Mucosa of descending colon (tissue), 3 donors: Measurements from ENCODE around the gene MAPK13. TPM values are rescaled to one million over a fixed set of nuclear protein-coding genes. Genes with fewer than 3 reads are reported as not detected.

Experiments
- ATAC-seq: fragments of 200-7000 bp; cut with Tn5 transposase; one replicate; pipeline ENCODE4 v1.9.1; 2020; ENCODE audit warnings: mild to moderate bottlenecking, moderate library complexity
- DNase-seq, 3 donors: peaks; one replicate each; pipeline ENCODE4 v3.0.0-alpha.2; 2020
- H3K36me3 ChIP-seq: fragments of 200-600 bp; one replicate; pipeline ENCODE4 v1.8.0; 2021; ENCODE audit warnings: low read depth, mild to moderate bottlenecking
- H3K4me1 ChIP-seq: fragments of 200-600 bp; one replicate; pipeline ENCODE4 v1.8.0; 2021; ENCODE audit warnings: low read depth, mild to moderate bottlenecking
- H3K4me3 ChIP-seq: fragments of 200-600 bp; one replicate; pipeline ENCODE4 v1.8.0; 2021; ENCODE audit warnings: mild to moderate bottlenecking
- H3K9me3 ChIP-seq: fragments of 200-600 bp; one replicate; pipeline ENCODE4 v1.8.0; 2021; ENCODE audit warnings: mild to moderate bottlenecking
- intact Hi-C, 2 donors: fragments of 100-400 bp; cut with DNase I in 1 of 2; cut with micrococcal nuclease in 1 of 2; formaldehyde crosslinking; loops; one replicate each; pipeline versions ENCODE4 v1.11.0 to v1.11.1; 2022; cut with DNase I, micrococcal nuclease
- total RNA-seq, 3 donors: library from RNA; stranded (reverse); fragmentation: NEBNext Ultra II Directional in 2 of 3; extraction: Animal tissue kit (Norgen Biotek cat#: 25700) in 2 of 3; gene quantifications; one replicate each; pipeline versions ENCODE4 v1.2.1 to v1.2.4, GENCODE V29; 2021 to 2023
- TF ChIP-seq, protein P1 (sequence below): fragments of 200-600 bp; IDR thresholded peaks from one replicate; pipeline ENCODE4 v1.8.0; 2022; ENCODE audit warnings: antibody characterized with exemption, mild to moderate bottlenecking
- donor health status: DM: no; HTN: no; CAD: no; lungs with moderate emphysema.
- donor health status: DM: no; HTN: no; CAD: no.
- donor health status: DM: no; HTN: yes; CAD: no.

Gene MAPK13
- total RNA-seq, 3 donors from 2014 or later, result 82.7 to 173 (median 157) TPM

DNA sequence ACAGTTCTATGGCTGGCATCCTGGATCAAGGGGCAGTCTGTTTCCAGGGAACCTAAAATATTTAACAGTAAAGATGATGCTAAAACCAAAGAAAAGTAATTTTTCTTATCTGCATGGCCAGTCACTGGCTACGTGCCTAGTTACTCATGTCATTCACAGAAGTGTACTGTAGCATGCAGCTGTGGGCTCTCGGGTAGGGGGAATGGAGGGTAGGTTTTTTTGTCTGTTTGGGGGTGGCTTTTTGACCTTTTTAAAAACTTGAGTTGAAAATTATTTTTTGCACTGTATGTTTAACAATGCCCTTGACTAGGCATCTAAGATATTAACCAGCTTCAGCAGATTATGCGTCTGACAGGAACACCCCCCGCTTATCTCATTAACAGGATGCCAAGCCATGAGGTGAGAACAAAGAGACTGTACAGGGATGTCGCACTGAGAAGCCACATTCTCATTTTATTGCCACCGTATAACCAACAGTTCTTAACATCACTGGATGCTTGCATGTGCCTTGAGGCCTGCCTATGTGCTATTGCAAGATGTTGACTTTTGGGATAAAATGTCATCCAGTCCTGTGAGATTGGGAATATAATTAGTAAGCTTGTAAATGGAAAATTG lies 30.3 kb upstream of the MAPK13 start:
- ATAC-seq (no peak), DNase-seq (no peak)
- H3K4me3 ChIP-seq, result no peak overlapping the region
- TF ChIP-seq, protein P1, sequence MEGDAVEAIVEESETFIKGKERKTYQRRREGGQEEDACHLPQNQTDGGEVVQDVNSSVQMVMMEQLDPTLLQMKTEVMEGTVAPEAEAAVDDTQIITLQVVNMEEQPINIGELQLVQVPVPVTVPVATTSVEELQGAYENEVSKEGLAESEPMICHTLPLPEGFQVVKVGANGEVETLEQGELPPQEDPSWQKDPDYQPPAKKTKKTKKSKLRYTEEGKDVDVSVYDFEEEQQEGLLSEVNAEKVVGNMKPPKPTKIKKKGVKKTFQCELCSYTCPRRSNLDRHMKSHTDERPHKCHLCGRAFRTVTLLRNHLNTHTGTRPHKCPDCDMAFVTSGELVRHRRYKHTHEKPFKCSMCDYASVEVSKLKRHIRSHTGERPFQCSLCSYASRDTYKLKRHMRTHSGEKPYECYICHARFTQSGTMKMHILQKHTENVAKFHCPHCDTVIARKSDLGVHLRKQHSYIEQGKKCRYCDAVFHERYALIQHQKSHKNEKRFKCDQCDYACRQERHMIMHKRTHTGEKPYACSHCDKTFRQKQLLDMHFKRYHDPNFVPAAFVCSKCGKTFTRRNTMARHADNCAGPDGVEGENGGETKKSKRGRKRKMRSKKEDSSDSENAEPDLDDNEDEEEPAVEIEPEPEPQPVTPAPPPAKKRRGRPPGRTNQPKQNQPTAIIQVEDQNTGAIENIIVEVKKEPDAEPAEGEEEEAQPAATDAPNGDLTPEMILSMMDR, result no peak
- peaks cover 7% of the 10 kb centered on the region for H3K36me3 ChIP-seq
- intact Hi-C loops, result loop anchor here (5.0 kb wide), 1 partner anchor 73 kb away; the partner anchor contains the start of gene MAPK14 (in 2 of the 2)
- no peaks in the 10 kb centered on the region for H3K9me3 ChIP-seq
- peaks cover 21% of the 10 kb centered on the region for H3K4me1 ChIP-seq

DNA sequence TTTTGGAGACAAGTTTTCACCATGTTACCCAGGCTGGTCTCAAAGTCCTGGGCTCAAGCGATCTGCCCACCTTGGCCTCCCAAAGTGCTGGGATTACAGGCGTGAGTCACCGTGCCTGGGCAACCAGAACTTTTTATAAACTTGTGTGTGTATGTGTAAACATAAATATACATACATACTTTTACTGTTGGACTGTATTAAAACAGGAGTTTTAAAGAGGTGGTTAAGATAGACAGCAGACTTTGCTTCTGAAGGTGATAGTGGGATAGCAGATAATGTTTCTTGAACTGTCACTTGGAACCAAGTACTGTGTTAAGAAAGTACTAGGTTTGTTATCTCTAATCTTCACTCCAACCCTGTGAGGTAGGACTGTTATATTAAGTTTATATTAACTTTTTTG lies 28.6 kb upstream of the MAPK13 start:
- DNase-seq (no peak), ATAC-seq (no peak)
- intact Hi-C loops, result no loop called here
- Histone ChIP-seq H3K9me3 (no peaks in the 10 kb centered on the region), H3K4me1 (peaks cover 7% of the 10 kb centered on the region), H3K36me3 (peaks cover 7% of the 10 kb centered on the region), H3K4me3 (no peak overlapping the region)
- TF ChIP-seq, protein P1, result no peak

DNA sequence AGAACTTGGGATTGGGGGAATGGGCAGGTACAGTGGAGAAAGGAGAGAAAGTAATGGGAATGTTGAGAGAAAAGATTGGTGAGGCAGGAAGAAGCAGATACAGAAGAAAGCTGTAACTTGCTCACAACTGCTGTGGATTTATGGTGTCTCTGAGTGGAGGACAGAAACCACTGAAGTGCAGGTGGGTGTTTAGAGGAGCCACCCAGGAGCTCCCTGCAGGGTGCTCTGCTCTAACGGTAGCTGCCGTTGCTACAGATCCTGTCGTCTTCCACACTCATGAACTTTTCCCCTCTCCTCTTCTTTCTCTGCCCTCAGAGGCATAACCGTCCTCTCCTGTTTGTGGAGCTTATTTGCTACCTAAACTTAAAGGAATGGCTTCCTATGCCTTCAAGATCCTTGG lies 27.5 kb upstream of the MAPK13 start:
- no peaks in the 10 kb centered on the region for H3K9me3 ChIP-seq
- peaks cover 7% of the 10 kb centered on the region for H3K36me3 ChIP-seq
- no peak for DNase-seq
- intact Hi-C loops, result no loop called here
- peaks cover 3% of the 10 kb centered on the region for H3K4me1 ChIP-seq
- ATAC-seq, result no peak
- TF ChIP-seq, protein P1, result no peak
- H3K4me3 ChIP-seq, result no peak overlapping the region

DNA sequence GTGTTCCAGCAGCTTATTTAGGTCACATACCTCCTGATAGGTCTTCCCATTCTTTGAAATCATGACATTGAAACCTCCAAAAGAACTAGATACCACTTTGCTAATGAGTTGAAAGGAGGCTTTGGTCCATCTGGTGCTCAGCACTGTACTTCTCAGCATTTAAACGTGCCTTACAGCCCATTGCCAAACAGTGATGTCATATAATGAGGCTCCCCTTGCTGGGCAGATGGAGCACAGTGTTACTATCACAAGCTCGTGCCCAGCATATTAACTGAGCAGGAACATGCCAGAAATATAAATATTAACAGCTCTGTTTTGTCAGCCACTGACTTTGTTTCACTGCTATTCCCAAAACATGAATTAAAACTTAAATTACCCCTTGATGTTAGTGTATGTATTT lies 25.5 kb upstream of the MAPK13 start:
- intact Hi-C loops, result no loop called here
- H3K36me3 ChIP-seq, result peaks cover 7% of the 10 kb centered on the region
- no peaks in the 10 kb centered on the region for H3K9me3 ChIP-seq
- TF ChIP-seq, protein P1, result no peak
- no peaks in the 10 kb centered on the region for H3K4me1 ChIP-seq
- no peak overlapping the region for H3K4me3 ChIP-seq
- DNase-seq (no peak), ATAC-seq (no peak)

DNA sequence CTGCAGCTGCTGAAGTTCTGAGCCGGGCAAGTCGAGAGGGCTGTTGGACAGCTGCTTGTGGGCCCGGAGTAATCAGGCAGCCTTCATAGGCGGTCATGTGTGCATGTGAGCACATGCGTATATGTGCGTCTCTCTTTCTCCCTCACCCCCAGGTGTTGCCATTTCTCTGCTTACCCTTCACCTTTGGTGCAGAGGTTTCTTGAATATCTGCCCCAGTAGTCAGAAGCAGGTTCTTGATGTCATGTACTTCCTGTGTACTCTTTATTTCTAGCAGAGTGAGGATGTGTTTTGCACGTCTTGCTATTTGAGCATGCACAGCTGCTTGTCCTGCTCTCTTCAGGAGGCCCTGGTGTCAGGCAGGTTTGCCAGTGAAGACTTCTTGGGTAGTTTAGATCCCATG lies 21.2 kb upstream of the MAPK13 start:
- TF ChIP-seq, protein P1, result no peak
- peak; percentile 80 for ATAC-seq
- intact Hi-C loops, result no loop called here
- Histone ChIP-seq H3K9me3 (no peaks in the 10 kb centered on the region), H3K4me3 (no peak overlapping the region), H3K4me1 (peaks cover 6% of the 10 kb centered on the region), H3K36me3 (no peaks in the 10 kb centered on the region)
- no peak for DNase-seq

DNA sequence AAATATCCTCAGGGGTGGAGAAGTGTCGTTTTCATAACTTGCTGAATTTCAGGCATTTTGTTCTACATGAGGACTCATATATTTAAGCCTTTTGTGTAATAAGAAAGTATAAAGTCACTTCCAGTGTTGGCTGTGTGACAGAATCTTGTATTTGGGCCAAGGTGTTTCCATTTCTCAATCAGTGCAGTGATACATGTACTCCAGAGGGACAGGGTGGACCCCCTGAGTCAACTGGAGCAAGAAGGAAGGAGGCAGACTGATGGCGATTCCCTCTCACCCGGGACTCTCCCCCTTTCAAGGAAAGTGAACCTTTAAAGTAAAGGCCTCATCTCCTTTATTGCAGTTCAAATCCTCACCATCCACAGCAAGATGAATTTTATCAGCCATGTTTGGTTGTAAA lies 20.3 kb upstream of the MAPK13 start:
- ATAC-seq (no peak), DNase-seq (no peak)
- no peaks in the 10 kb centered on the region for H3K9me3 ChIP-seq
- intact Hi-C loops, result no loop called here
- peaks cover 14% of the 10 kb centered on the region for H3K4me1 ChIP-seq
- H3K4me3 ChIP-seq, result no peak overlapping the region
- TF ChIP-seq, protein P1, result no peak
- no peaks in the 10 kb centered on the region for H3K36me3 ChIP-seq
